ENCODE results near the gene HDAC5. TPM values are rescaled to one million over a fixed set of nuclear protein-coding genes. Genes with fewer than 3 reads are reported as not detected.
"Not testable (repeated sequence)": the region's sequence is repeated elsewhere in the genome, so short reads cannot be mapped to it uniquely, and the experiment has no call there.

The HDAC5 gene
- total RNA-seq, 1 donor from 2014 or later: 18.4 TPM

DNA sequence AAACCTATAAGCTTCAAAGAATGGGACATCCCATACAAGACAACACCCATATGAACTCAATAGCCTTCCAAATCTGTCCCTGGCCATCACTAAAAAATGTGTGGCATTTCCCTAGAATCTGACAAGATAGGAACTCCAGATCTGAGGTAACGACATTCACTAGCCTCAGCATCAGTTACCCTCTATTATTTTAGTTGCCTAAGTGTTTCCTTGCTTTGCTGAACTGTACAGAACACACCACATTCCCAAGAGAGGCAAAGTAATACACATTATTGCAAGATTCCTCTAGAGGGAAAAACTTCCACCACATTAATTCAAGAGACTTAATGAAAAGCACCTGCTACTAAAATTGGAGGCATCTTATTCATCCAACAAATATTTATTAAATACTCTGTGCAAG lies 62.0 kb downstream of the HDAC5 start:
- DNase-seq (ENCODE audit: low read depth): no peak
- FAIRE-seq: no peak
- H3K27me3 ChIP-seq (ENCODE audit: control insufficient read depth, insufficient read depth, low read length): no peaks in the 10 kb centered on the region
- TF ChIP-seq, protein P1, sequence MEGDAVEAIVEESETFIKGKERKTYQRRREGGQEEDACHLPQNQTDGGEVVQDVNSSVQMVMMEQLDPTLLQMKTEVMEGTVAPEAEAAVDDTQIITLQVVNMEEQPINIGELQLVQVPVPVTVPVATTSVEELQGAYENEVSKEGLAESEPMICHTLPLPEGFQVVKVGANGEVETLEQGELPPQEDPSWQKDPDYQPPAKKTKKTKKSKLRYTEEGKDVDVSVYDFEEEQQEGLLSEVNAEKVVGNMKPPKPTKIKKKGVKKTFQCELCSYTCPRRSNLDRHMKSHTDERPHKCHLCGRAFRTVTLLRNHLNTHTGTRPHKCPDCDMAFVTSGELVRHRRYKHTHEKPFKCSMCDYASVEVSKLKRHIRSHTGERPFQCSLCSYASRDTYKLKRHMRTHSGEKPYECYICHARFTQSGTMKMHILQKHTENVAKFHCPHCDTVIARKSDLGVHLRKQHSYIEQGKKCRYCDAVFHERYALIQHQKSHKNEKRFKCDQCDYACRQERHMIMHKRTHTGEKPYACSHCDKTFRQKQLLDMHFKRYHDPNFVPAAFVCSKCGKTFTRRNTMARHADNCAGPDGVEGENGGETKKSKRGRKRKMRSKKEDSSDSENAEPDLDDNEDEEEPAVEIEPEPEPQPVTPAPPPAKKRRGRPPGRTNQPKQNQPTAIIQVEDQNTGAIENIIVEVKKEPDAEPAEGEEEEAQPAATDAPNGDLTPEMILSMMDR (IDR thresholded peaks at IDR 0.05; ENCODE audit: insufficient read depth, low read length, severe bottlenecking): no peak
- H3K4me3 ChIP-seq (ENCODE audit: low read depth, low read length): no peak overlapping the region
- H3K36me3 ChIP-seq (ENCODE audit: control insufficient read depth, insufficient read depth, low read length): peaks cover 5% of the 10 kb centered on the region

DNA sequence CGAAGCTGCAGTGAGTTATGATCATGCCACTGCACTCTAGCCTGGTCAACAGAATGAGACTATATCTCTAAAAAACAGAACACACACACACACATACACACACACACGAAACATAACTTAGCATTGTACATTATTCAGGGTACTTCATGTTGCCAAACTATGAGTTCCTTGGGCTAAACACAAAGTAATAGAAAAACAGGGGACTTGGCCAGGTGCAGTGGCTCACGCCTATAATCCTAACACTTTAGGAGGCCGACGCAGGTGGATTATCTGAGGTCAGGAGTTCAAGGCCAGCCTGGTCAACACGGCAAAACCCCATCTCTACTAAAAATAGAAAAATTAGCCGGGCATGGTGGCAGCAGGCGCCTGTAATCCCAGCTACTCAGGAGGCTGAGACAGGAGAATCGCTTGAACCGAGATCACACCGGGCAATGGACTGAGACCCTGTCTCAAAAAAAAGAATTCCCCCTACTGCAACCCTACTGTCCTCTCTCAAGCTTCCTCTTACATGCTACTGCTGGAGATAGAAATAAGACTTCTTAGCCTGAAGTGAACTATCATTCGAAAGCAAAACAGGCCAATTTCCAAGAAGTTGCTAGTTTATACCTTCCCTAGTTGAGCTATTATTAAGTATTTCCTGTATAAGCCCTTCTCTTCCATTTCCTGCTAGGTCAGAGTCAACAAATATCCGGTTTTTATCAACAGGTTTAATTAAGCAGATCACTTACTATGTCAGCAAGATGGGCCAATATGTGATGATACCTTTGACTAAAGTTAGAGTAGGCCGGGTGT lies 64.1 kb downstream of the HDAC5 start:
- H3K36me3 ChIP-seq (ENCODE audit: control insufficient read depth, insufficient read depth, low read length): peaks cover 7% of the 10 kb centered on the region
- TF ChIP-seq, protein P1 (IDR thresholded peaks at IDR 0.05; ENCODE audit: insufficient read depth, low read length, severe bottlenecking): no peak
- H3K27me3 ChIP-seq (ENCODE audit: control insufficient read depth, insufficient read depth, low read length): no peaks in the 10 kb centered on the region
- FAIRE-seq (no peak), DNase-seq (ENCODE audit: low read depth) (no peak)
- no peak overlapping the region for H3K4me3 ChIP-seq (ENCODE audit: low read depth, low read length)

DNA sequence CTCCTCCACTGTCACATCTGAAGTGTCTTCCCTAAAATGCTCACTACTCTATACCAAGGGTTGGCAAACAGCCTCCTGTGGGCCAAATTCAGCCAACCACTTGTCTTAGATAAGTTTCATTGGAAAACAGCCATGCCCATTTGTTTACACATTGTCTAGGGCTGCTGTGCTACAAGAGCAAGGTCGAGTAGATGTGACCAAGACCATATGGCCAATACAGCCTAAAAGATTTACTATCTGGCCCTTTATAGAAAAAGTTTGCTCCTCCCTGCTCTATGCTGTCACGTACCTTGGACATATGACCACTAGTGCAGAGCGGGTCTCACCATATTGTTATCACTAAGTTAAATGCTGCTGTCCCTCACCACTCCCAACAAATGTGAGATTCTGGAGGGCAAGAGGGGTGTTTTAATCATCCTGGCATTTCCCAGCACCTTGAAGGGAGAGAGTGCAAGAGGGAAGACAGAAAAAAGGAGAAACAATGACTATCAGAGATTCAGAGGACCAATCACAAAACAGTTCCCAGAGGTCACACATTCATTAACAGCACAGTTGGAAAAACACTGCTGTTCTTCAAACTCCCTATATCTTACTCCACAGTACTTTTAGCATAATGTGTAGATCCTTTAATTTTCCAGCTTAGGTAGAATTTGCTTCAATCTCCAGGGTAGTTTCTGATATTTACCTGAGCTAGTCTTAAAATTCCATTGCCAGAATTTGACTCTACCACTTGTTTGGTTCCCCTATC lies 70.1 kb downstream of the HDAC5 start:
- TF ChIP-seq, protein P1 (IDR thresholded peaks at IDR 0.05; ENCODE audit: insufficient read depth, low read length, severe bottlenecking): no peak
- DNase-seq (ENCODE audit: low read depth) (no peak), FAIRE-seq (no peak)
- no peaks in the 10 kb centered on the region for H3K27me3 ChIP-seq (ENCODE audit: control insufficient read depth, insufficient read depth, low read length)
- peaks cover 12% of the 10 kb centered on the region for H3K36me3 ChIP-seq (ENCODE audit: control insufficient read depth, insufficient read depth, low read length)
- H3K4me3 ChIP-seq (ENCODE audit: low read depth, low read length): no peak overlapping the region

DNA sequence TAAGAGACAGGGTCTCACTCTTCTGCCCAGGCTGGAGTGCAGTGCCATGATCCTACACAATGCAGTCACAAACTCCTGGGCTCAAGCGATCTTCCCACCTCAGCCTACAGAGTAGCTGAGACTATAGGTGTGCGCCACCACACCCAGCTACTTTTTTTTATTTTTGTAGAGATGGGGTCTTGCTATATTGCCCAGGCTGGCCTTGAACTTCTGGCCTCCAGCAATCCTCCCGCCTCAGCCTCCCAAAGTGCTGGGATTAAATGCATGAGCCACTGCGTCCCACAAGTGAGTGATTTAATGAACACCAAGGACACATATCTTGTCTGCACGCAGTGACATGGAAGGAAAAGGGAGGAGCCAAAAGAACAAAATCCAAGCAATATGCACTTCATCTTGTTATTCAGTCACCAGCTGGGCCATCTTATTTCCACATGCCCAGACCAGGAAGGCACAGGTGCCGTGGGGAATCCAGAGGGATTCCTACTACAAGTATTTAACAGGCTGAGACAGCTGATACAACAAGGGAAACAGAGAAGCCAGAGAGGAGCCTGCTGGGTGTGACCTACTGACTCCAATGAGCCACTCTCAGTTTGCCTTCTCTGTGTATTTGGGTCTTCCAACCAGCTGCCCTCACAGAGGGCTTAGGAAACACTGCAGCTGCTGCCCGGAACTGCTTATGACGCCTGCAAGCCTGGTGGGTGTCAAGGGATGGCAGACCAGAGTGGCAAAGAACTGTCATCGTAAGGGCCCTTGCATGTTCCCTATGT lies 74.0 kb downstream of the HDAC5 start:
- Histone ChIP-seq H3K36me3 (ENCODE audit: control insufficient read depth, insufficient read depth, low read length) (peaks cover 11% of the 10 kb centered on the region), H3K4me3 (ENCODE audit: low read depth, low read length) (no peak overlapping the region), H3K27me3 (ENCODE audit: control insufficient read depth, insufficient read depth, low read length) (no peaks in the 10 kb centered on the region)
- TF ChIP-seq, protein P1 (IDR thresholded peaks at IDR 0.05; ENCODE audit: insufficient read depth, low read length, severe bottlenecking): no peak
- no peak for FAIRE-seq
- DNase-seq (ENCODE audit: low read depth): no peak

DNA sequence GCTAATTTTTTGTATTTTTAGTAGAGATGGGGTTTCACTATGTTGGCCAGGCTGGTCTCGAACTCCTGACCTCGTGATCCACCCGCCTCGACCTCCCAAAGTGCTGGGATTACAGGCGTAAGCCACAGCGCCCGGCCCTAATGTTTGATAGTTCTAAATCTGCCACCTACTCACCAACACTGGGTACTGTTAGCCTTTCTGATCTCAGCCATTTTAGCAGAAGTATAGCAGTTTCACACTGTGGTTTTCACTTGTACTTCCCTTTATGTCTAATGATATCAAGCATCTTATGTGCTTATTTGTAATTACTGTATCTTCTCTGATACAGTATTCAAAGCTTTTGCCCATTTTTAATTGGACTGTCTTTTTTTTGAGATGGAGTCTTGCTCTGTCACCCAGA lies 76.5 kb downstream of the HDAC5 start:
- H3K4me3 ChIP-seq (ENCODE audit: low read depth, low read length); FAIRE-seq; DNase-seq (ENCODE audit: low read depth); H3K36me3 ChIP-seq (ENCODE audit: control insufficient read depth, insufficient read depth, low read length); H3K27me3 ChIP-seq (ENCODE audit: control insufficient read depth, insufficient read depth, low read length): not testable (repeated sequence)

DNA sequence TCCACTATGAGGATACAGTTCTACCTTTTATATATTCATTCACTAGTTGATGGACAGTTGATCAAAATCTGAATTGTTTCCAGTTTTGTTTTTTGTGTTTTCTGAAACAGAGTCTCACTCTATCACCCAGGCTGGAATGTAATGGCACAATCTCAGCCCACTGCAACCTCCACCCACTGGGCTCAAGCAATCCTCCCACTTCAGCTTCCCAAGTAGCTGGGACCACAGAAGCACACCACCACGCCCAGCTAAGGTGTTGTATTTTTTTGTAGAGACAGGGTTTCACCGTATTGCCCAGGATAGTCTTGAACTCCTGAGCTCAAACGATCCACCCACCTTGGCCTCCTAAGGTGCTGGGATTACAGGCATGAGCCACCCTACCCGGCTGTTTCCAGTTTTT lies 78.0 kb downstream of the HDAC5 start:
- TF ChIP-seq, protein P1 (IDR thresholded peaks at IDR 0.05; ENCODE audit: insufficient read depth, low read length, severe bottlenecking): no peak
- Histone ChIP-seq H3K36me3 (ENCODE audit: control insufficient read depth, insufficient read depth, low read length) (peaks cover 4% of the 10 kb centered on the region), H3K4me3 (ENCODE audit: low read depth, low read length) (no peak overlapping the region), H3K27me3 (ENCODE audit: control insufficient read depth, insufficient read depth, low read length) (no peaks in the 10 kb centered on the region)
- DNase-seq (ENCODE audit: low read depth) (no peak), FAIRE-seq (no peak)
